Activated T-helper 2 cell treated with anti-CD3 and anti-CD28 coated beads, Interferon-gamma antibody, Interleukin-2, Interleukin-4, amounts not matched to agents 10 μg/mL and 5 μg/mL and 100 μg/mL, durations not matched to agents 14 hours and 24 hours and 36 hours (primary cell): Measurements from ENCODE around the gene FLNB. TPM values are rescaled to one million over a fixed set of nuclear protein-coding genes. Genes with fewer than 3 reads are reported as not detected.

Source experiments
- DNase-seq: peaks from one replicate; pipeline ENCODE4 v3.0.0; 2021; ENCODE audit warnings: low spot score
- H3K27ac Mint-ChIP-seq: one replicate; pipeline ENCODE4 v1.8.0; 2021; ENCODE audit warnings: mixed read lengths
- H3K27me3 Mint-ChIP-seq: one replicate; pipeline ENCODE4 v1.8.0; 2021; ENCODE audit warnings: low read depth, mixed read lengths
- H3K36me3 Mint-ChIP-seq: one replicate; pipeline ENCODE4 v1.8.0; 2021; ENCODE audit warnings: low read depth, mixed read lengths
- H3K4me1 Mint-ChIP-seq: one replicate; pipeline ENCODE4 v1.8.0; 2021; ENCODE audit warnings: low read depth, mixed read lengths
- H3K4me3 Mint-ChIP-seq: one replicate; pipeline ENCODE4 v1.8.0; 2021; ENCODE audit warnings: low read depth, mild to moderate bottlenecking, moderate library complexity, mixed read lengths
- H3K9me3 Mint-ChIP-seq: one replicate; pipeline ENCODE4 v1.8.0; 2021; ENCODE audit warnings: mixed read lengths
- intact Hi-C: fragments of 100-400 bp; cut with micrococcal nuclease; formaldehyde crosslinking; loops from one replicate; pipeline ENCODE4 v1.15.1; 2023
- total RNA-seq: library from RNA; stranded (reverse); gene quantifications from 2 replicates; pipeline ENCODE4 v1.2.3, GENCODE V29; 2022

Gene FLNB
- total RNA-seq, 1 donor from 2014 or later: 35.6 TPM

DNA sequence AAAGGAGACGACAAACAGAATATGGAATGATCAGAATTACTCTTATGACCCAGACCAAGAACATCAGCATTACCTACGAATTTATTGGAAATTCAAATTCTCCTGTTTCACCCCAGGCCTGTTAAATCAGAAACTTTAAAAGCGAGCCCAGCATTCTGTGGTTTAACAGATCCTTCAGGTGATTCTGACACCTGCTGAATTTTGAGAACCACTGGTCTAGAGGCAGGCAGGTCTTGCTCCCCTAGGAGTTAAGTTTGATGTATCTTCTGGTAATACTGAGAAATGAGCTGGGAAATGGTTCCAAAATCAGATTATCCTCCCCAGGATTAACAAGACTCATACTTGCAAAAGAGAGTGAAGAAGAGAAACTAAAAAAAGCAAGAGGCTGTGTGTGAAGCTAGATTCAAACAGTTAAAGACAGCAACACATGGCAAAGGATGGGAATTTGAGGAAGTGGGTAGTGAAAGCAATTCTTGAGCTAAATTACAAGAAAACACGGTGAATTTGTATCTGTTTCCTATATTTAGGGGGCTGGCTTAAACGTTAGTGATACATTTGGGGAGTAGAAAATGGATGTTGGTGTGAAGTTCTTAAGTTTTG lies 66.0 kb downstream of the FLNB start:
- peaks cover 20% of the 10 kb centered on the region for H3K36me3 Mint-ChIP-seq
- H3K4me3 Mint-ChIP-seq: no peak overlapping the region
- H3K27ac Mint-ChIP-seq: no peak overlapping the region
- H3K27me3 Mint-ChIP-seq: no peaks in the 10 kb centered on the region
- no peaks in the 10 kb centered on the region for H3K9me3 Mint-ChIP-seq
- intact Hi-C loops: no loop called here
- H3K4me1 Mint-ChIP-seq: peaks cover 24% of the 10 kb centered on the region
- no peak for DNase-seq

DNA sequence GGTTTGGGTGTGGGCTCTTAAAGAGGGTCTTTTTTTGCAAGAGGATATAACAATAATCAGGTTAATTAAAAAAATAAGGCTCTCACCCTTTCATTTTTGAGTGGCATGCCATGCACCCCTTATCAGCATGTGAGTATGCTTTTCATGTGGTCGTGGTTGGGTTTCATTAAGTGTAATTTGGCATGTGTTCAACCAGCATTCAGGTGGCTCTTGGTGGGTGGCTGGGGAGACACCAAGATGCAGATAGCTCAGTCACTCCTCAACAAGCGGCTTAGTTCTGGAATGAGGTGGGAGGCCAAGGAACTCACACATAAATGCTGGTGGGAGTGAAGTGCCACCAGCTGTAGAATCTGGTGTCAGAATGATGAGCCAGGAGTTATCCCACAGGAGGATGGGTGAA lies 66.8 kb downstream of the FLNB start:
- no peak overlapping the region for H3K4me3 Mint-ChIP-seq
- H3K27me3 Mint-ChIP-seq: no peaks in the 10 kb centered on the region
- peak overlapping the region; percentile 7 for H3K27ac Mint-ChIP-seq
- H3K36me3 Mint-ChIP-seq: peaks cover 27% of the 10 kb centered on the region
- no peaks in the 10 kb centered on the region for H3K9me3 Mint-ChIP-seq
- DNase-seq: no peak
- intact Hi-C loops: no loop called here
- H3K4me1 Mint-ChIP-seq: peaks cover 29% of the 10 kb centered on the region

- Mint-ChIP-seq H3K27me3 (no peaks in the 10 kb centered on the region), H3K36me3 (peaks cover 45% of the 10 kb centered on the region), H3K4me1 (peaks cover 41% of the 10 kb centered on the region), H3K4me3 (no peak overlapping the region), H3K9me3 (no peaks in the 10 kb centered on the region), H3K27ac (no peak overlapping the region)
- no peak for DNase-seq
- intact Hi-C loops: no loop called here
Measured at GRCh38 chr3:58077596-58078285, 69.5 kb downstream of the FLNB start.

DNA sequence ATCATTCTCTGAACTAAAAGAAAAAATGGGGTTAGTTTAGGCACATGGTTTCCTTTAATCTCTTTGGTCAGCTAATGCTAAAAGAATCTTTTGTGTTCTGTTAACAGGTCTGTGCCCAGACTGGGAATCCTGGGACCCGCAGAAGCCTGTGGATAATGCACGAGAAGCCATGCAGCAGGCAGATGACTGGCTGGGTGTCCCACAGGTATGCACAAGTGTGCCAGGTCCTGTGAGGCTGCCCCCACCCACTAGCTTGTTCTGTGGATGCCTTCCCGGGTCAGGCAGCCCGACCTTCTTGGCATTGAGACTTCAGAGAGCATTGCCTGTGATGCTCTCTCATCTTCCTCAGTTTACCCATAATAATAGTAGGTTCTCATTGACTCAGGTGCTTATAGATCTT lies 70.4 kb downstream of the FLNB start:
- Mint-ChIP-seq H3K36me3 (peaks cover 49% of the 10 kb centered on the region), H3K9me3 (no peaks in the 10 kb centered on the region), H3K4me3 (no peak overlapping the region), H3K27me3 (no peaks in the 10 kb centered on the region), H3K4me1 (peaks cover 40% of the 10 kb centered on the region), H3K27ac (no peak overlapping the region)
- intact Hi-C loops: no loop called here
- DNase-seq: no peak

DNA sequence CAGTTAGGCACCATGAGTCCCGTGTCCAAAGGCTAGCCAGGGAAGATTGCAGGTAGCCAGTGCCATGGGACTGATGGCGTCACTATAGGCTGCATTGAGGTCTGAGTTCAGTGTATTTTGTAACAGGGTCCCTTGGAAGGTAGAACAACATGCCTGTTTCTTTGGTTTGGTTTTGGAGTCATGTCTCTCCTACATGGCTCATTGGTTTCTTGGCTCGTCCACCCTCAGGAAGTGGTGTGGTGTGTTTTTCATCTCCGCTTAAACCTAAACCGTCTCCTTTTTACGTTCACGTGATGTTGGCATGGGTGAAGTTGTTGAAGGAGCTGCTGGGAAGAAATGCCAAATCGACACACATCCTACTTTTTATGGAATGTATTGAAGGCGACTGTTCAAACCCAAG lies 71.6 kb downstream of the FLNB start:
- intact Hi-C loops: loop anchor here (5.0 kb wide), 1 partner anchor 72 kb away; the partner anchor contains the start of gene FLNB
- Mint-ChIP-seq H3K9me3 (no peaks in the 10 kb centered on the region), H3K27me3 (no peaks in the 10 kb centered on the region), H3K4me3 (no peak overlapping the region), H3K4me1 (peaks cover 36% of the 10 kb centered on the region), H3K36me3 (peaks cover 55% of the 10 kb centered on the region), H3K27ac (no peak overlapping the region)
- DNase-seq: no peak

- Mint-ChIP-seq H3K4me1 (peaks cover 39% of the 10 kb centered on the region), H3K4me3 (peak overlapping the region; percentile 50), H3K9me3 (no peaks in the 10 kb centered on the region), H3K36me3 (peaks cover 56% of the 10 kb centered on the region), H3K27ac (peak overlapping the region; percentile 75), H3K27me3 (no peaks in the 10 kb centered on the region)
- DNase-seq: peak; percentile 14
- intact Hi-C loops: loop anchor here (1.0 to 5.0 kb wide), 2 partner anchors 47 to 75 kb away; partner anchors contain the start of gene FLNB
Measured at GRCh38 chr3:58082047-58082446, 73.8 kb downstream of the FLNB start.

DNA sequence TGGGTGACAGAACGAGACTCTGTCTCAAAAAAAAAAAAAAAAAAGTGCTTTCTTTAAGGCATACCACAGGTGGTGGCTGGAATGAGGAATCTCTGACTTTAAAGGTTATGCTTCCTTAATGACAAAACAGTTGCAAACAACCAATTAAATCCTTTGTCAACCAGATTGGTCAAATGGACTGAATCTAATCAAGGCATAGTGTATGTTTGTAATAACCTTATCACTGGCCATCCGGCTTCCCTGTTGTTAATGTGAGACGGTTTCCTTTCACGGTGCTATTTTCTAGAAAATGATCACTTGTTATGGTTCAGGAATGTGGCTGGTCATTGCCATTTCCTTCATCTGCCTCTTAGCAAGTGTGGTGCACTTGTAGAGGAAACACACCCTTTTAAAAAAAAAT lies 75.9 kb downstream of the FLNB start:
- H3K27me3 Mint-ChIP-seq: no peaks in the 10 kb centered on the region
- peaks cover 36% of the 10 kb centered on the region for H3K4me1 Mint-ChIP-seq
- no peak overlapping the region for H3K4me3 Mint-ChIP-seq
- H3K36me3 Mint-ChIP-seq: peaks cover 44% of the 10 kb centered on the region
- no peak overlapping the region for H3K27ac Mint-ChIP-seq
- intact Hi-C loops: loop anchor here (5.0 kb wide), 1 partner anchor 77 kb away; the partner anchor contains the start of gene FLNB
- H3K9me3 Mint-ChIP-seq: no peaks in the 10 kb centered on the region
- no peak for DNase-seq

DNA sequence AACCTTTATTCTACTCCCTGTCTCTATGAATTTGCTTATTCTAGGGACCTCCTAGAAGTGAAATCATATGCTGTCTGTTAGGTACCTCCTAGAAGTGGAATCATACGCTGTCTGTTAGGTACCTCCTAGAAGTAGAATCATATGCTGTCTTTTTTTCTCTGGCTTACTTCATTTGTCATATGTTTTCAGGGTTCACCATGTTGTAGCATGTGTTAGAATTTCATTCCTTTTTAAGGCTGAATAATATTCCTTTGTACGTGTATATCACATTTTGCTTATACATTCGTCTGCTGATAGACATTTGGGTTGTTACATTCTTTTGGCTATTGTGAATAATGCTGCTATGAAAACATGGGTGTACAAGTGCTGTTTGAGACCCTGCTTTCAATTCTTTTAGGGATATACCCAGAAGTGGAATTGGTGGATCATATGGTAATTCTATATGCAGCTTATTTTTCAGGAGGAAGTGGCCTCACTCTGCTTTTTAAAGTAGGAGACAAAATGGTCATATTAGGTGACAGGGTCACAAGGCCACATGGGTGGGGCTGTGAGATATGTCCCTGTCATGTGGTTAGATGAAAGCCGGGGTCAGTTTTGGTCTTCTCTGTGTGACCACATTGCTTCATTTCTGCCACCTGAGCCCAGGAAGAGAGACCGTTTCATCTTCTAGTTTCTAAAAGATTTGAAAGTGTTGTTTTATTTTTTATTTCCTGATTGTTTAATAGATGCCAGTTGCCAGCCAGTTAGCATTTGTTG lies 76.7 kb downstream of the FLNB start:
- Mint-ChIP-seq H3K36me3 (peaks cover 37% of the 10 kb centered on the region), H3K4me1 (peaks cover 32% of the 10 kb centered on the region), H3K4me3 (no peak overlapping the region), H3K9me3 (no peaks in the 10 kb centered on the region), H3K27me3 (no peaks in the 10 kb centered on the region), H3K27ac (no peak overlapping the region)
- no peak for DNase-seq
- intact Hi-C loops: loop anchor here (5.0 kb wide), 1 partner anchor 78 kb away; the partner anchor contains the start of gene FLNB

GRCh38 chr3:58085616-58086015 lies 77.4 kb downstream of the FLNB start:
- peaks cover 35% of the 10 kb centered on the region for H3K36me3 Mint-ChIP-seq
- DNase-seq: no peak
- H3K4me3 Mint-ChIP-seq: no peak overlapping the region
- H3K4me1 Mint-ChIP-seq: peaks cover 31% of the 10 kb centered on the region
- H3K27ac Mint-ChIP-seq: no peak overlapping the region
- no peaks in the 10 kb centered on the region for H3K9me3 Mint-ChIP-seq
- intact Hi-C loops: no loop called here
- no peaks in the 10 kb centered on the region for H3K27me3 Mint-ChIP-seq

- Mint-ChIP-seq H3K36me3 (peaks cover 16% of the 10 kb centered on the region), H3K27me3 (no peaks in the 10 kb centered on the region), H3K4me3 (no peak overlapping the region), H3K27ac (no peak overlapping the region), H3K4me1 (peaks cover 17% of the 10 kb centered on the region), H3K9me3 (no peaks in the 10 kb centered on the region)
- DNase-seq: no peak
- intact Hi-C loops: no loop called here
Measured at GRCh38 chr3:58088501-58088900, 80.3 kb downstream of the FLNB start.

- no peak for DNase-seq
- H3K36me3 Mint-ChIP-seq: peaks cover 4% of the 10 kb centered on the region
- H3K27me3 Mint-ChIP-seq: no peaks in the 10 kb centered on the region
- no peak overlapping the region for H3K4me3 Mint-ChIP-seq
- H3K4me1 Mint-ChIP-seq: peaks cover 7% of the 10 kb centered on the region
- H3K27ac Mint-ChIP-seq: no peak overlapping the region
- intact Hi-C loops: no loop called here
- no peaks in the 10 kb centered on the region for H3K9me3 Mint-ChIP-seq
Measured at GRCh38 chr3:58090351-58090750, 82.1 kb downstream of the FLNB start.

- Mint-ChIP-seq H3K36me3 (peaks cover 4% of the 10 kb centered on the region), H3K9me3 (no peaks in the 10 kb centered on the region), H3K4me1 (no peaks in the 10 kb centered on the region), H3K4me3 (no peak overlapping the region), H3K27ac (no peak overlapping the region), H3K27me3 (no peaks in the 10 kb centered on the region)
- DNase-seq: no peak
- intact Hi-C loops: no loop called here
Measured at GRCh38 chr3:58092521-58092920, 84.3 kb downstream of the FLNB start.
